ENCODE measurements around the gene PNKP.

GRCh38 chr19:49884760-49885159 is 17.4 kb upstream of the PNKP start:
- TF ChIP-seq CTCF (IDR thresholded peaks at IDR 0.05; ENCODE audit: insufficient read depth, low read length, poor library complexity, severe bottlenecking) (no peak), EZH2phosphoT487 (conservative IDR thresholded peaks at IDR 0.05; ENCODE audit: low read length) (no peak)
